GM18868 (cell line): ENCODE results near the gene ZNF616.

Source experiments
- ATAC-seq: cut with Tn5 transposase; IDR thresholded peaks from one replicate; pipeline ENCODE4 v1.9.1; 2021; ENCODE audit warnings: mild to moderate bottlenecking, moderate library complexity; ENCODE audit not compliant: unreplicated experiment

Gene ZNF616

DNA sequence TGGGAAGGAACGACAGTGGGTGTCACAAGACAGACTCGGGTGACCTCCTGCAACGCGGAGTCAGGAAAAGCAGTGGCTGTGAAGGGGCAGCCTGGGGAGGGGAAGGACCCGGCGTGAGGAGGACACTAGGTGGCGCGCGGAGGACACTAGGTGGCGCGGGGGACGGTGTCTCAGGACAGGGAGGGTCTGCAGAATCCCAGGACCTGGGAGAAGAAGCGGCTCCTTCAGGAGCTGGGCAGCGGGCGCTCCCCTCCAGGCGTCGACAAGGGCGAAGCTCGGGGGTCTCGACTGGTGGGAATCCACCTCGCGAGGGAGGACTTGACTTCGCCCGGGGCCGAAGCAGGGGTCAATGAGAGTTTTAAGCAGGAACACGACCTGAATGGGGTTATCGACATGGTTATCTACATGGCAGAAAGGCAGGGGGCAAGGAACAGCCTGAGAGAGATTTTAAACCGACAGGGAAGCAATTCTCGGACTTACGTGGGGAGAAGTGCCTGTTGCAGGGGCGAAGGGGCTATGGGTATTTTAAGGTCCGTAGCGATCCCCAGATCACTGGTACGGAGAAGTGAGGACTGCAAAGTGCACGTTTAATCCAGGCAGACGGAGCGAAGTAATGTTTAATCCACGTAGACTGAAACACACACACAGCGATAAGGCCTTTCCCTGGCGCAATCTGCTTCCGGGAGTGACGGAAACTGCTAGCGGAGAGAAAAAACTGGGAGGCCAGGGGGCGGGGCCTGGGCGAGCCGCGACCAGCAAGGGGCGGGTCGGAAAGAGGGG lies at the start of gene ZNF616:
Gene ZNF616, minus strand, starts transcription at position 687 of the 780 bp plus-strand sequence. CDS start 9,426 bp downstream, outside the sequence.
- ATAC-seq, result peak; percentile 67

DNA sequence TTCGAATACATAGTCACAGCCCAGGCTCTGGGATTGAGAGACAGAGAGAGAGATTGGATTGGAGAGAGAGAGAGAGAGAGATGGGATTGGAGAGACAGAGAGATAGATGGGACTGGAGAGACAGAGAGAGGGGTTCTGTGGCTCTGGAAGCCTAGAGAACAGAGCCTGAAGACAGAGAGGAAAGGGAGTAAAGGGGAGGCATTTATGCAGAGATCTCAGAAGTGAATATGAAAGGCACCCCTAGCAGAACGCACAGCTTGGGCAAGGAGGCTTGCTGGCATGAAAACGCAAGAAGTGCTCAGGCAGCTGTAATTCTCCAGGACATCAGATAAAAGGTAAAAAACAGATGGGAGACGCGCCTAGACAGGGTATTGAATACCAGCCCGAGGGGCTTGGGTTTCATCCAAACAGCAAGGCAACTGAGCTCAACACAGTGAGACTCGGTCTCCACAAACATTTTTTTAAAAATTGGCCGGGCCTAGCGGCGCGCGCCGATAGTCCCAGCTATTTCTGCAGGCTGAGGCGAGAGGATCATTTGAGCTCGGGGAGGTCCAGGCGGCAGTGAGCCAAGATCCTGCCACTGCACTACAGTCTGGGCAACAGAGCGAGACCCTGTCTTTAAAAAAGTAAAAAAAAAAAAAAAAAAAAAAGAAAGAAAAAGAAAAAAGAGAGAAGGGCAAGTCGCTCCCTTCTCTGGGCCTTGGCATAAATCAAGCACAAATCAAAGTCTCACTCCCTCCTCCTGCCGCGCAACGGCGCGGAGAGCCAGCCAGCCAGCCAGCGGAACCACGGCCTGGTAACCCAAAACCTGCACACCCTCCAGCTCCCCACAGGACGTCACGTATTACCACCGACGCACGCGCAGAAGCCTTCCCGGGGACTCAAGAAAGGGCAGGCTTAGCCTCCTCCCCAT lies 49.3 kb upstream of the ZNF616 start:
- peak; percentile 1 for ATAC-seq

DNA sequence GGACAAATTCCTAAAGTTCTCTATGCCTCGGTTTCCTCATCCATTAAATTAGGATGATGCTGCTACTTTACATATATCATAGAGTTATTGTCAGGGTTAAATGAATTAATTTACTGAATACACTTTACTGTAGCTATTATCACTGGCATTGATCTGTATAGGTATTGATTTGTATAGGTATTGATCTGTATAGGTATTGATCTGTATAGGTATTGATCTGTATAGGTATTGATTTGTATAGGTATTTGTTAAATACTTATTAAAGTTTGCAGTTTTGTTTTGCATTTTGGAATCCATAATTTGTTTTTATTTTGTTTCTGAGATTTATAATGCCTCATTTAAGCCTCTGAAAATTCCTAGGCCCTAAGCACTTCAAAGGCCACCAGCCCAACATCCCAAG lies 47.7 kb upstream of the ZNF616 start:
- ATAC-seq, result no peak

DNA sequence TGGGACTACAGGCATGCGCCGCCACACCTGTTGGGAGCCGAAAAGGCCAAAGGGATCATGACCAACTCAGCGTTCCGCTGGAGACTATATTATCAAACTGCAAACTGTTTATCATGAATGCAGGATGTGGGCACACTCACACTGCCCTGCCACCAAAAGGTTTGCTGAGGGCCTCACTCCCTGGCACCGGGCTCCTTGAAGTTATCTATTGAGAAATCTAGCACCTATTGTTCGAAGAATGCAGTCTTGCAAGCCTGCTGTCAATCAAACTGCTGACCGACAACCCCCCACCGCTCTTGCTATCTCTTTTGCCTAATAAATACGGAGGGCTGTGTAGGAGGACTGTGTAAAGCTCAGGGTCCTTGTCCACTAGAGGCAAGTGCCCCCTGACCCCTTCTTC lies 36.8 kb upstream of the ZNF616 start:
- ATAC-seq, result no peak

DNA sequence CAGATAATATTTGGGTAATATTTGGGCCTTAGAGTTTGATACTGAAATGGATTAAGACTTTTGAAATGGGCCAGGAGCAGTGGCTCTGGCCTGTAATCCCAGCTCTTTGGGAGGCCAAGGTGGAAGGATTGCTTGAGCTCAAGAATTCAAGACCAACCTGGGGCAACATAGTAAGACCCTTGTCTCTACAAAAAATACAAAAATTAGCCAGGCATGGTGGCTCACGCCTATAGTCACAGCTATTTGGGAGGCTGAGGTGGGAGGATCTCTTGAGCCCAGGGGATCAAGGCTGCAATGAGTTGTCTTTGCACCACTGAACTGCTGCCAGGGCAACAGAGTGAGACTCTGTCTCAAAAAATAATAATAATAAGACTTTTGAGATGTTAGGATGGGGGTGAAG lies 32.6 kb upstream of the ZNF616 start:
- ATAC-seq, result no peak

DNA sequence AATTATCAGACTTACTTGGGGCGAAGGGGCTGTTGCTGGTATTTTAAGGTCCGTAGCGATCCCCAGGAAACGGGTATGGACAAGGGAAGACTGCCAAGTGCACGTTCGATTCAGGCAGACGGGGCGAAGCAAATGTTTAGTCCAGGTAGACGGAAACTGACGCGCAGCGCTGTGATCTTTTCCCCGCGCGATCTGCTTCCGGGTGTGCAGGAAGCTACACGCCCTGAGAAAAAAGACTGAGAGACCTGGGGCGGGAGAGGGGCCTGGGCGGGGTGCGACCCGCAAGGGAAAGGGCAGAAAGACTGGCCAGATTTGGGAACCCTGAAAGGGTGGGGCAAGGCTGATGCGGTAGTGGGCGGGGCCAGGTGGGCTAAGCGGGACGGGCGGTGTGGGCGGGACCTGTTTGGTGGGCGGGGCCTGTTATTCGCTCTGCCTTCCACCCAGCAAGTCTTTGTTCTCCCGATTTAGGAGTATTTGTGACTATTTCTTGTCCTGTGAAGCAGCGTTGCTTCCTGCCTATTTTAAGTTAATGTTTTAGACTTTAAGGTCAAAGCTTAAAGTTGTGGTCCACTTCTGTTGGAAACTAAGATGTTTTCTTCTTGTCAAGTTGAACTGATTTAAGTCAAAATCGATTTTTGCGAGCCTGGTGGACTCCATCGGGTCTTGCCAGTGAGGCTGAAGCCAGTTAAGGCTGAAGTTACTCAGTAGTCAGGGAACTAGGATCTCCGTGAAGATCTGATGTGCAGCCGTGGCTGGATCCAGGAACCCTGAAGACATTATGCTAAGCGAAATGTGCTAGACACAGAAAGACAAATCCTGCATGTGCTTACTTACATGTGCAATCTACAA lies 31.8 kb upstream of the ZNF616 start, which contains the start of gene ZNF836:
Gene ZNF836, minus strand, starts transcription at position 301 of the 849 bp plus-strand sequence. CDS start 3,549 bp downstream, outside the sequence.
- ATAC-seq, result peak; percentile 77

DNA sequence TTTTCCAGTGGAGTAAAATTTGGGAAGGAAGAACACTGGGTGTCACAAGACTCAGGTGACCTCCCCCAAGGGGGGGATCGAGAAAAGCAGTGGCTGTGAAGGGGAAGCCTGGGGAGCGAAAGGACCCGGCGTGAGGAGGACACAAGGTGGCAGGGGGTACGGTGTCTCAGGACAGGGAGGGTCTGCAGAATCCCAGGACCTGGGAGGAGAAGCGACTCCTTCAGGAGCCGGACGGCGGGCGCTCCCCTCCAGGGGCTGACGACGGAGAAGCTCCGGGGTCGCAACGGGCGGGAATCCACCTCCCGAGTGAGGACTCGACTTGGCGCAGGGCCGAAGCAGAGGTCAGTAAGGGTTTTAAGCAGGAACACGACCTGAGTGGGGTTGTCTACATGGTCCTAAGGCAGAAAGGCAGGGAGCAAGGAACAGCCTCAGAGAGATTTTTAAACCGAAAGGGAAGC lies 31.2 kb upstream of the ZNF616 start:
- no peak for ATAC-seq

DNA sequence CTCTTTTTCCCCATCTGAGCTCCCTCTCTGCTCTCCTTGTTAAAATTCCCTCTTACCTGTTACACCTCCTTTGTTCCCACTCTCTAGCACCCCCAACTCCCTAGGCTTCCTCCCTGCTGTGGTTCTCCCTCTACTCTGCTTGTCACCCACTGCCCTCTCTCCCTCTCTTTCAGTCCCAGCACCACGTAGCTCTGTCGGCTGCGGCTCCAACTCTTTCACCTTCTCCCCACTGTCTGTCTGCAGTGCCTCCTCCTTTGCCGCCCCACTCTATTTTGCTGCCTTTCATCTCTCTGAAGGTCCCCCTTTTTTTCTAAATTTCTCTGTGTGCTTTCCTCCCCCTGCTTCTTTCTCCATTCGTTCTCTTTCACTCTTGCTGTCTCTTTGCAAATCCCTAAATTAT lies 30.6 kb upstream of the ZNF616 start:
- ATAC-seq, result no peak

DNA sequence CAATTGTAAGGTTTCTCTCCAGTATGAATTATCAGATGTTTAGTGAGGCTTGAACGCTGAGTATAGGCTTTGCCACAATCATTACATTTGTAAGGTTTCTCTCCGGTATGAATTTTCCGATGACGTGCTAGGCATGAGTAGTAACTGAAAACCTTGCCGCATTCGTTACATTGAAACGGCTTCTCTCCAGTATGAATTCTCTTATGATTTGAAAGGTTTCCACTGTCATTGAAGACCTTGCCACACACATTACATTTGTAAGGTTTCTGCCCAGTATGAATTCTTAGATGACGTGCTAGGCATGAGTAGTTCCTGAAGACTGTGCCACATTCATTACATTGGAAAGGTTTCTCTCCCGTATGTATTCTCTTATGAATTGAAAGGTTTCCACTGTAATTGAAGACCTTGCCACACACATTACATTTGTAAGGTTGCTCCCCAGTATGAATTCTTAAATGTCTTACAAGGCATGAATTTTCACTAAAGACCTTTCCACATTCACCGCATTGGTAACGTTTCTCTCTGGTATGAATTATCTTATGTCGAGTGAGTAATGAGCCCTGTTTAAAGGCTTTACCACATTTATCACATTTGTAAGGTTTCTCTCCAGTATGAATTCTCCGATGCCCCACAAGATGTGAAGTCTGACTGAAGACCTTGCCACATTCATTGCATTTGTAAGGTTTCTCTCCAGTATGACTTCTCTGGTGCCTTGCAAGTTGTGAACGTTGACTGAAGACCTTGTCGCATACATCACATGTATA lies 16.0 kb upstream of the ZNF616 start:
- no peak for ATAC-seq

DNA sequence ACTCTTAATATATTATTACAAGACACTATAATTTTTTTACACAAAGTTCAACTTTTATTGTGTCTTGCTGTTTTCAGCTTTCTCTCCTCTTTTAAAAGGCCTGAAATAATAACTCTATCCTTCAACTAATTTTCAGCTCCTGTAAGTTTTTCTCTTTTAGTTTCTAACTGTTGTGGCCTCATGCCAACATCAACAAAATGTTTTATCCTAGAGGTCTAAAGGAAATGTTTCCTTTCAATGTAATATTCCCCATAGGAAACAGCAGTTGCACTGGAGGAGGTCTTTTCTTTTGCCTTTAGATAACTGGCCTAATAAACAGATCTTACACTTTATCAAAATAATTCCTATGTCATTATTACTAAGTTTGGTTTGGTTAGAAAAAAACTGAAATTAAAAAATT lies 8.5 kb upstream of the ZNF616 start:
- no peak for ATAC-seq

DNA sequence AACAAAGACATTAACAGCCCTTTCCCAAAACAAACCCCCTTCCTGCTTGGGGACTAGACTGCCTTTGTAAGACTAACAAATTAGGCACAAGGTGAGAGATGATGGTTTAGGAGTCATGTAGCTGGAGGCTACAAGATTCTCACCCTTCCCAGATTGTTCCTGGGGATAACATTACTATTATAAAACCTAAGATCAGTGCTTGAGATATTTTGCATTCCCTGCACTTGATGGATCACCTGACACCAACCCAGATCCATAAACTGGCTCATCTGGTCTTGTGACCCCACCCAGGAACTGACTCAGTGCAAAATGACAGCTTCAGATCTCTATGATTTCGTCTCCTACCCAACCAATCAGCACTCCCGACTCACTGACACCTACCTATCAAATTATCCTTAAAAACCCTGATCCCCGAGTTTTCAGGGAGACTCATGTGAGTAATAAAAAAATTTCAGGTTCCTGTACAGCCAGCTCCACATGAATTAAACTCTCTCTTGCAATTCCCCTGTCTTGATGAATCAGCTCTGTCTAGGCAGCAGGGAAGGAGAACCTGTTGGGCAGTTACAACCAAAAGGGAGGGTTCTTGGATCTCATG lies 2.4 kb upstream of the ZNF616 start:
- no peak for ATAC-seq

DNA sequence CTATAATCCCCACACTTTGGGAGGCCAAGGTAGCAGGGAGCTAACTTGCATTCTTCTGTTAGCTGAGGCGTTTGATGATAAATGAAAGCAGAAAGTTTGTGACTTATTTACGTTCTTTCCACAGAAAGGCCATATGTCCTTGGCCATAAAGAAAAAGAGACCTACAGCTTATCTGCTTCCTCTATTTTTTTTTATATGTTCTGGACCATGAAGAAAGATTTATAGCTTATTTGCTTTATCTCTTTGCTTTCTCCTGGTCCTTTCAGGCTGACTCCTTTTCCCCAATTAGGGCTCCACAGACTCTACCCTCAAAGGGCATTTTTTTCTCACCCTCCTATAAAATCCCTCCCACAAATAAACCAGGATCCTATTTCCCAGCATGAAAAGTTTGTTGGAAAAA lies 1.5 kb upstream of the ZNF616 start:
- ATAC-seq, result no peak

DNA sequence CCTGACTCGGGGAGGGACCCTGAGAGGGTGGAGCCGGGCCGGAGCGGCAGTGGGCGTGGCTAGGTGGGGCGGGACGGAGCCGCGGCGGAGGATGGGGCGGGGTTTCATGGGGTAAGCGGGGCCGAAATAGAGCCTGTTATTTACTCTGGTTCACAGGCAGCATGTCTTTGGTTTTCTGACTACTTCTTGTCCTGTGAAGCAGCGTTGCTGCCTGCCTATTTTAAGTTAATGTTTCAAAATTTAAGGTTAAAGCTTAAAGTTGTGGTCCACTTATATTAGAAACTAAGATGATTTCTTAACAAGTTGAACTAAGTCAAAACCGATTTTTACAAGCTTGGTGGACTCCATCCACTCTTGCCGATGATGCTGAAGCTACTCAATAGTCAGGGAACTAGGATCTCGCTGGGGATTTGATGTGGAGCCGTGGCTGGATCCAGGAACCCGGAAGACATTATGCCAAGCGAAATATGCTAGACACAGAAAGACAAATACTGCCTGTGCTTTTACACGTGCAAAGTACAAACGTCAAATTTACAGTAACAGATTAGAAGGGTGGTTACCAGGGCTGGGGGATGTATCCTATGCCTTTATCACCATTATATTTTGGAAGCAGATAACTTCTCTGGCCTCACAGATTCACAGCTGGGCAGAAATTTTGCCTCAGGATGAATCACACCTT lies 433 bp upstream of the ZNF616 start:
- peak; percentile 94 for ATAC-seq

DNA sequence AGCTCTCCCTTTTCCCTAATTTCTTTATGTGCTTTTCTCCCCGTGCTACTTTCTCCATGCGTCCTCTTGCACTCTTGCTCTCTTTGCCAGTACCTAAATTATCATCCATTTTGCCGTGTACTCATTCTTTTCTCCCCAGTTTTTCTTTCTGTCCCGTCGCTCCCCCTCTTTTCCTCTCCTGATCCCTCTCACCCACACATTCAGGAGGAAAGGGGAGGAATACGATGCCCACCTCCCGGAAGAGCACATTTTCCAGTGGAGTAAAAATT lies 821 bp downstream of the ZNF616 start:
- ATAC-seq, result no peak

DNA sequence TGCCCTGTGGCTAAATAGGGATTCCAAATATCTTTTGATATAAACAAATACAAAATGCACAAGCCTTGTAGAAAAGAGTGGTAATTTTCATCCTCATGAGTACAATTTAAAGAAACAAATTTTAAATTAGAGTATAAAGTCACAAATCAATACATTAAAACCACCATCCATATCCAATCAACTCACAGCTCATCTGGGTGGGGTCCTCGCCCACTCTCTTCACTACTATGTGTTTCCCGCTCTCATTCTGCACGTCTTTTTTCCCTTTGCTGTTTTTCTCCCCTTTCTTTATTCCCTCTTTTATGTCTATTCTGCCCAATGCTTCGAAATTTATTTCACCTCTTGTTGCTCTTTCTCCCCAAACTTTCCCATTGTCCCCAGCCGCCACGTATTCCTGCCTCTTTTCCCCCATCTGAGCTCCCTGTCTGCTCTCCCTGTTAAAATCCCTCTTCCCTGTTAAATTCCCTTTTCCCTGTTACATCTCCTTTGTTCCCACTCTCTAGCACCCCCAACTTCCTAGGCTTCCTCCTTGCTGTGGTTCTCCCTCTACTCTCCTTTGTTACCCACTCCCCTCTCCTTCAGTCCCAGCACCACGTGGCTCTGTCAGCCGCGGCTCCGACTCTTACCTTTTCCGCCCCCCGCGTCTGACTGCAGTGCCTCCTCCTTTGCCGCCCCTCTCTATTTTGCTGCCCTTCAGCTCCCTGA lies 1.3 kb downstream of the ZNF616 start:
- no peak for ATAC-seq

DNA sequence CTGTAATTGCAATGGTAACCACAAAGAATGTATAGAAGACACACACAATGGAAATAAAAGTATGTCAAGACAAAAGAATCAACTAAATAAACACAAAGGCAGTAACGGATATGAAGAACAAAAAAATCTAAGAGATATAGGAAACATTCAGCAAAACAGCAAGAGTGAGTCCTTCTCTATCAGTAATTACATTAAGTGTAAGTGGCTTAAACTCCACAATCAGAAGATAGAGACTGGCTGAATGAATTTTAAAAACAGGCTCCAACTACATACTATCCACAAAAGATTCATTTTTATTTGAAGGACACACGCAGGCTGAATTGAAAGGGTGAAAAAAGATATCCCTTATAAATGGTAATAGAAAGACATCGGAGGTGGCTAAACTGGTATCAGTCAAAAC lies 19.5 kb downstream of the ZNF616 start:
- ATAC-seq, result no peak

DNA sequence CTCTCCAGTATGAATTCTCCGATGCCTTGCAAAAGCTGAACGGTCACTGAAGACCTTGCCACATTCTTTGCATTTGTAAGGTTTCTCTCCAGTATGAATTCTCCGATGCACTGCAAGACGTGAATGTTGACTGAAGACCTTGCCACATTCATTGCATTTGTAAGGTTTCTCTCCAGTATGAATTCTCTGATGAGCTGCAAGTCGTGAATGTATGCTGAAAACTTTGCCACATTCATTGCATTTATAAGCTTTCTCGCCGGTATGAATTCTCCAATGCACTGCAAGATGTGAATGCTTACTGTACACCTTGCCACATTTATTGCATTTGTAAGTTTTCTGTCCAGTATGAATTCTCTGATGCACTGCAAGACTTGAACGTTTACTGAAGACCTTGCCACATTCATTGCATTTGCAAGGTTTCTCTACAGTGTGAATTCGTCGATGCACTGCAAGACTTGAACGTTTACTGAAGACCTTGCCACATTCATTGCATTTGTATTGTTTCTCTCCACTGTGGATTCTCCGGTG lies 24.1 kb downstream of the ZNF616 start:
- ATAC-seq, result no peak

DNA sequence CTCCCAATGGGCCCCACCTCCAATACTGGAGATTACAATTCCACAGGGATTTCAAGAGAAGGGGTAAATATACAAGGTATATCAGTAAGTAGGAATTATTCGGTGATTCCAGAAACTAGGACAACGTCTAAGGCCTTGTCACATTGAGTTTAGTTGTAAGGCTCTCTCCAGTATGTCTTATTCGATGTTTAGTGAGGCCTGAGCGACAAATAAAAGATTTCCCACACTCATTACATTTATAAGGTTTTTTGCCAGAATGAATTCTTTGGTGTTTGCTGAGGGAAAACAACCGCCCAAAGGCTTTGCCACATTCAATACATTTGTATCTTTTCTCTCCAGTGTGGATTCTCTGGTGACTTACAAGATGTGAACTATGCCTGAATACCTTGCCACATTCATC lies 25.0 kb downstream of the ZNF616 start:
- no peak for ATAC-seq

DNA sequence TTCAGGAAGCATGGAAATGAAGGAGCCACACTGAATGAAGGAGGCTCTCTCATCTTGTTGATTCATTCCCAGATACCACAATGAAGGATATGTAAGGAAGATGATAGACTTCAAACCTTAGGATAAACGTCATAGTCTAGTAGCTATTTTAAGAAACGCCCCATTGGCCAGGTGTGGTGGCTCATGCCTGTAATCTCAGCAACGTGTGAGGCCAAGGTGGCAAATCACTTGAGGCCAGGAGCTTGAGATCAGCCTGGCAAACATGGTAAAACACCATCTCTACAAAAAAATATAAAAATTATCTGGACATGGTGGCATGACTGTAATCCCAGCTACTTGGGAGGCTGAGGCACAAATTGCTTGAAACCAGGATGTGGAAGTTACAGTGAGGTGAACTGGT lies 27.1 kb downstream of the ZNF616 start:
- no peak for ATAC-seq
